GM13976 (cell line): Measurements from ENCODE around the gene GALR2.

Experiments used
- DNase-seq: peaks from one replicate; pipeline ENCODE4 v3.0.0; 2012; ENCODE audit warnings: low spot score
- in situ Hi-C: fragments of 300-500 bp; cut with MboI; formaldehyde crosslinking; loops from one replicate; pipeline ENCODE4 v1.12.0; 2022; ENCODE audit warnings: low sequenced_read_pairs, mixed read lengths, inconsistent platforms; ENCODE audit not compliant: unreplicated experiment
- TF ChIP-seq, protein P1 (sequence below): IDR thresholded peaks from 2 replicates; pipeline ENCODE4 v1.5.1; 2012; ENCODE audit warnings: borderline replicate concordance, mild to moderate bottlenecking; ENCODE audit not compliant: insufficient read depth; ENCODE audit errors: extremely low read depth, missing control alignments, control extremely low read depth

The GALR2 gene

DNA sequence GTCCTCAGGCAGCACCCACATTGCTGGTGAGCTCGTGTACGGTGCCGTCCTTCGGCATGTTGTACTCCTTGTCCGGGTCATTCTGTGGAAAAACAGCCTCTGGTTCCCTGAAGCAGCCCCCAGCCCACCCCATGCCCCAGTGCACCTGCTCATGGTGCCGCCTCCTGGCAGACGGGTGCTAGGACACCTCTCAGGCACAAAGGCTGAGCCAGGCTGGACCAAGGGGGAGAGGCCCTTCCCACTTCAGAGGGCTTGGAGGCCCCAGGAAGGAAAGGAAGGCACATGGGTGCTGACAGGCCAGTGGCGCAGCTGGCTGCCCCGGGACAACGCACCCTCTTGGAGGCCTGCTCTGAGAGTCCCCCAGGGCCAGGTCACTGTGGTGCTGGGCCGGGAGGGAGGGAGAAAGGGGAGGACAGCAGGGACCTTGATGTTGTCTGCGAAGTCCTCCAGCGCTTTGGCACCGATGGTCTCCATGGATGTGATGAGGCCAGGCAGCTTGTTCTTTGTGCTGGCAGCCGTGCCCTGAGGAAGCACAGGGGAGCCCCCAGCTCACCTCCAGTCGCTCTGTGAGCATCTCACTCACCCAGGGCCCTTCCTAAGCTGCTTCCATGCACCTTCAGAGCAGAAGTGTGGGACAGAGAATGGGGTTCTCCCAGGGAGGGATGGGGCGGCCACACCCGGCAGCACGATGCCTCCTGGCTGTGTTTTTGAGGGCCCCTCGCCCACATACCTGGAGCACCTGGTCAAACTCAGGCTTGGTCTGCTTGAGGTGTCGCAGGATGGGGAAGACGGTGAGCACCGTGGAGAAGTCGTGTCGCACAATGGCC is 13.7 kb downstream of the GALR2 start:
- in situ Hi-C loops = no loop called here
- TF ChIP-seq, protein P1, sequence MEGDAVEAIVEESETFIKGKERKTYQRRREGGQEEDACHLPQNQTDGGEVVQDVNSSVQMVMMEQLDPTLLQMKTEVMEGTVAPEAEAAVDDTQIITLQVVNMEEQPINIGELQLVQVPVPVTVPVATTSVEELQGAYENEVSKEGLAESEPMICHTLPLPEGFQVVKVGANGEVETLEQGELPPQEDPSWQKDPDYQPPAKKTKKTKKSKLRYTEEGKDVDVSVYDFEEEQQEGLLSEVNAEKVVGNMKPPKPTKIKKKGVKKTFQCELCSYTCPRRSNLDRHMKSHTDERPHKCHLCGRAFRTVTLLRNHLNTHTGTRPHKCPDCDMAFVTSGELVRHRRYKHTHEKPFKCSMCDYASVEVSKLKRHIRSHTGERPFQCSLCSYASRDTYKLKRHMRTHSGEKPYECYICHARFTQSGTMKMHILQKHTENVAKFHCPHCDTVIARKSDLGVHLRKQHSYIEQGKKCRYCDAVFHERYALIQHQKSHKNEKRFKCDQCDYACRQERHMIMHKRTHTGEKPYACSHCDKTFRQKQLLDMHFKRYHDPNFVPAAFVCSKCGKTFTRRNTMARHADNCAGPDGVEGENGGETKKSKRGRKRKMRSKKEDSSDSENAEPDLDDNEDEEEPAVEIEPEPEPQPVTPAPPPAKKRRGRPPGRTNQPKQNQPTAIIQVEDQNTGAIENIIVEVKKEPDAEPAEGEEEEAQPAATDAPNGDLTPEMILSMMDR = no peak
- peak; percentile 29 for DNase-seq

DNA sequence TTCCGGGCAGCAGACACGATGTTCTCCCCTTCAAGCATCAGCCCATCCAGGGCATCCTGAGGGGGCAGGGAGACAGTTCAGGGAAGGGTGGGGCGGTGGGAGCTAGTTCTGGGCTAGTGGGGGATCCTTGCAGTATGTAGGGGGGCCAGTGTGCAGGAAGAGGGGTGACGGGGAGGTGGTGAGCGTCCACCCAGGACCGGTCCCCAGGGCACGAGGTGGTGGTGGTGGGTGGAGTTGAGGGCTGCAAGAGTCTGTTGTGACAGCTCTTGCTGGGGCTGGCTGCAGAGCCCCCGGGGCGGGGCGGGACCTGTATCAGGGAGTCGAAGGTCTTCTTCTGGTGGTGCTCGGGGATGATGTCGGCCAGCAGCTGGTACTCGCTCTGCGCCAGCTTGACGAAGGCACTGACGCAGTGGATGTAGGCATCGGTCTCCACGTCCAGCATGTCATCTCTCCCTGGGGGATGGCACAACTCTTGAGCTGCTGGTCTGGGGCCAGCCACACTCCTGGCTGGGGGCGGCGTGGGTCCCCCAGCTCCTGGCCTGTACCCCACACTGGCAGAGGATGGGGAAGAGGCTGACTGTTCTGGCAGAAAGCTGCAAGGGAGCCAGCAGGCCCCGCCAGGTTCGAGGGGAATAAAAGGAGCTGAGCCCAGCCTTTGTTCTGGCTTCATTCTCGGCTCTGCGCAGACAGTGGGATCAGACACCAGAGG is 14.4 kb downstream of the GALR2 start:
- in situ Hi-C loops = no loop called here
- peak; percentile 14 for DNase-seq
- TF ChIP-seq, protein P1 = no peak

DNA sequence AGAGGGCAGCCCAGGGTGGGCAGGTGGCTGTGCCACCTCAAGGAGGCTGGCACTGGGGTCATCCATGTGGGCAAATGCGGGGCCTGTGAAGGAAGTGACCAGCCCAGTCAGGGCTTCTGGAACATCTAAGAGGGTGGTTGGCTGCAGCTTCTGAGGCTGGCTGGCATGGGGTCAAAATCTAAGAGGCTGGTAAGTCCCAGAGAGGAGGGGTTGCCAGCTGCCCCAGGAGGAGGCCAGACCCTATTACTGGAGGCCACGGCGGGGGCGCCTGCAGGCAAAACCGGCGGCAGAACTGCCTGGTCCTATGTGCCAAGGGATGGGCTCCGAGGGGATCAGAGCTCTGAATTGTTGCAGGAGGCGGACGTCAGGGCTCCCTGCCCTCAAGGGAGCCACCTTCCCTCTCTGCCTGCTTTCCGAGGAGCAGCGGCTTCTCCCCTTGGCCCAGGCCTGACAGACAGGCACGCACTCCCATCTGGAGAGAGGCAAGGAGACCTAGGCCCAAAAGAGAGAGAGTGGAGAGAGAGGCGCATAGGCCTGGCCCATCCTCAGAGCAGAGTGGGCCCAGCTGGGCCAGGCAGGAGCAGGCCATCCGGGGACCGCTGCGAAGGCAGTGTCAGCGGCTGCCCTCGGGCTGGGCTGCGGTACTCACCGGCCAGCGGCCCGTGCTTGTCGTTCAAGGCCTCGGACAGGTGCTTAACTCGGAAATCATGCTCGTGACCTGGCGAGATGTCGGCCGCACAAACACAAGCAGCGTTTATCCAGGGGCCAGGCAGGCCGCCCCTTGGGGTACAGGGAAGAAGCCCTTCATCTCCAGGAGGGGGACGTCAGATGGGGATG is 15.3 kb downstream of the GALR2 start:
- TF ChIP-seq, protein P1 = no peak
- DNase-seq = peak; percentile 21
- in situ Hi-C loops = no loop called here

DNA sequence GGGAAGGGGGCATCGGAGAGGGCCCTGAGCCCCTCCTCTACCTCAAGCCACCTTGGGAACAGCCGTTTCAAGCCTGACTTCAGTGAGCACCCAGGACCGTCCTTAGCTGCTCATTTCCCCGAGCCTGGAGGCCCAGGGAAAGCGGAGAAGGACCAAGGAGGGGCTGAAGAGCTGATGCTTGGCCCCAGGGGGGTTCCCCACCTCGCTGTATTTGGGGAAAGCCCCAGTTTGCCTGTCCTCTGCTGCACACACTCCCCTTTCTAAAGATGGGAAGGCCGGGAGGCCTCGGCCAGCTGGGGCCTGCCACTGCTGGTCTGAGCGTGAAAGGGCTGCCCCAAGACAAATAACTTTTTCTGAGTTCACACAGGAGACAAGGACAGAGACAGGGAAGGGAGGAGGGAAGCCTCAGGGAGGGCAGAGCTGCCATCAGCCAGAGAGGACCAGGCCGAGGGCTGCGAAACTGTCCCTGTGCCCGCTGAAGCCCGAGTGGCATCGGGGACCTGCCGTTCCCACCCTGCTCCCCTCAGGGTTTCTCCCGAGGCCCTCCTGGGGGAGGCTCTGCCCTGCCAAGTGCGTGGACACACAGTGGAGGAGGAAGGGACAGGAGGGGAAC is 16.0 kb downstream of the GALR2 start:
- DNase-seq = peak; percentile 25
- TF ChIP-seq, protein P1 = no peak
- in situ Hi-C loops = no loop called here

DNA sequence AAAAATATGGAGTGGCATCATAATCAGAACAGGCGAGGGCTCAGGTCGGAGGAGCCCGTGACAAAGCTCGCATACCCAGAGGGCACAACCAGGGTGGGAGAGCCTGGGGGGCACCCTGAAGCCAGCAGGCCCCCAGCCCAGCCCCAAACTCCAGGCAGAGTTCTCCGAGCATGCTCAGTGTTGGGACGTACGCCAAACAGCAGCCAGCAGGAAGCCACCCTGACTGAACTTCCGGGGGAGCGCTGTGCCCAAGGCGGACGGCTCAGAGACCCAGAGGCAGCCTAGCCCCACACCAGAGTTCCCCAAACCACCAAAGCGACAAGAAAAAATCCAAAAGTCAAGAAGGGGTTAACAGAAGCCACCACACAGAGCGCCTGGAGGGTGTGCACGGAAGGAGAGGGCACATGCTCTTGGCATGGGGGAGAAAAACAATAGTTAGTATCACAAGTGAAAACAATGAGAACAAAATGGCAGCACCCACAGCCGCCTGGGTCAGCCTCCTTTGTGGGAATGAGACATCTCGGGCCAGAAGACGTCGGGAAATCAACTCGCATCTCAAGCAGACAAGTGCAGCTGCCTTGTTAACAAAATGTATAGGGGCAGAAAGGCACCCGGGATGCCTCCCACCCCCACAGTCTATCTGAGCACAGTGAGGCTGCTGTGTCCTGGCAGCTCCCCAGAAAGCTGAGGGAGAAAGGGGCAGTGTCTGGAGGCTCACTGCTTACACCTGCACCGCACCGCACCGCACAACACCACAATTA is 17.1 kb downstream of the GALR2 start:
- in situ Hi-C loops = no loop called here

More for the DNA sequence above, 17.1 kb downstream of the GALR2 start:
- TF ChIP-seq, protein P1 = no peak
- no peak for DNase-seq
